ENCODE data around the gene HDGFL2.

Gene HDGFL2

DNA sequence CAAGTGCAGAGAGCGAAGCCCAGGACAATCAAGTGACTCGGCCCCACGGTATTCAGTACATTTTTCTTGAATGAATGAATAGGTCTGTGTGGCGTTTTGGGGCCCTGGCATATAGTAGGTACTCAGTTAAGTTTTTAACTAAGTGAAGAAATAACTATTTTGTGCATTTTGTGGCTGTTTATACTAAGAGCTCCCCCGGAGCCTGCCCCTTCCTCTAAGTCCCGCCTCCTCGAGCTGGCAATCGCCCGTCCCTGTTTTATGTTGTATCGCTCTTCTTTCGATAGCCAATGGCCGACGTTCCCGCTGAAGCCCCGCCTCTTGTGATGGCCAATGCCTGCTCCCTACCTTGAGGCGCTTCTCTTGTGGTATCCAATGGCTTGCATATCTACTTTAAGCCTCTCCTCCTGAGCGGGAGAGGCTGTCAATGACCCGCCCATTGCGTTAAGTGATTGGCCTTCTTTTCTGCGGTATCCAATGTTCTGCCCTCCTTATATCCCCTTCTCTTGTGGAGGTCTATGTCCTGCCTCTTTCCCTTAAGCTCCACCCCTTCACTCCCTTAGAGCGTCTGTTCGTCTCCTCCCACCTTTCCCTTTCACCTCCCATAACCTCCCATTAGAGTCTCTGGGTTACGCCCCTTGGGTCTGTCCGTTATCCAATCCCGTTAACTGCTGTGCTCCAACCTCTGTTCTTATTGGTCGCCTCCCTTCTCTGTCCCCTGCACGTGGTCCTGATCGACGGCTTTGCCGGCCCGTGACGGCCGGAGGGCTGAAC is 509 bp upstream of the HDGFL2 start:
- DNase-seq, result peak; percentile 100

GRCh38 chr19:4473011-4473762 is 1.1 kb downstream of the HDGFL2 start:
- no peak for DNase-seq

DNA sequence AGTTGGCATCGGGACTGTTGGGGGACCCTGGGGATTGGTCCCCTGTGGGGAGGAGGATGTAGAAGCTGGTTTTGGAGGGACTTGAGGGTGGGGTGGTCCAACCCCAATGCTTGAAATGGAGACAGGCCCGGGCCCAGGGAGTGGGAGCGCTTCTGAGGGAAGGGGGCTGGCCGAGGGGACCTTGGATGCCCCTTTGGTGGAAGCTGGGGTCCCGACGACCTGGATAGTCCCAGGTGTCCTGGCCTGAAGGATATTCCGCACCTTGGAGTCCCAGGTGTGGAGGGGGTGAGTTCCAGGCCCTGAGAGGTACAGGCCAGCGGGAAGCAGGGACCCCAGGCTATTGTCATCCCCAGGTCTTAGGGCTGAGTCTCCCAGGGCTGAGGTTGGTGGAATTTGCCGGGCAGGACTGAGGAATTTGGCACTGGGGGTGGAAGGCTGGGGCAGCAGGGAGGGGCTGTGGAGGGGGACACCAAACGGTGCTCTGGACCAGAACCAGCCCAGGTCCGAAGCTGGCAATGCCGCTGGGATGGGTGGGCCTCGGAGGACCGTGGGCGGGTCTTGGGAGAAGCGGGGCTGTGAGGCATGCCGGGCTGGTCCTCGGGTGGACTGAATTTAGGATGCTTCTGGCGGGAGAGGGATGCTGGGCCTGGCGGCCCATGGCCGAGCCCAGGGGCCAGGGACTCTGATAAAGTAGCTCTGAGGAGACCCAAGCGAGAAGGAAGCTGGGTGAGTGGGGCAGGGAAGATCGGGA is 1.8 kb downstream of the HDGFL2 start:
- DNase-seq, result no peak

- DNase-seq, result peak; percentile 77
Measured at GRCh38 chr19:4474514-4475022, 2.5 kb downstream of the HDGFL2 start.

- DNase-seq, result no peak
Measured at GRCh38 chr19:4477034-4477801, 5.1 kb downstream of the HDGFL2 start.

- DNase-seq, result no peak
Measured at GRCh38 chr19:4482721-4483364, 10.7 kb downstream of the HDGFL2 start.

DNA sequence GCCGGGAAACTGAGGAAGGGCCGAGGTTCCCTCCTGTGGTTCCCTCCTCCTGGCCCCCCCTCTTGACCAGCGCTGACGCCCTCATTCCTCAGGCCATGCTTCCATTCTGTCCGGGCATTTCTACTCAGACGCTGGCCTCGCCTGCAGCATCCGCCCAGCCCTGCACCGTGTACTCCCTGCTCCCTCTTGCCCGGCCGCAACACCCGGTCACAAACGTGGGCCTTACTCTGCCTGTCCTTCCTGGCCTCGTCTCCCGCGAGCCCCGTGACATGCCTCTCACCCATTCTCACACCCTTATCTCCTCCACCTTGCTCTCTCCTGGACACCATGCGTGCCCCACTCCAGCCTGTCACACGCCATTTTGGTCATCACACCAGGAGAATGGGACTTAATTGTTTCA is 11.3 kb downstream of the HDGFL2 start:
- no peak for DNase-seq

DNA sequence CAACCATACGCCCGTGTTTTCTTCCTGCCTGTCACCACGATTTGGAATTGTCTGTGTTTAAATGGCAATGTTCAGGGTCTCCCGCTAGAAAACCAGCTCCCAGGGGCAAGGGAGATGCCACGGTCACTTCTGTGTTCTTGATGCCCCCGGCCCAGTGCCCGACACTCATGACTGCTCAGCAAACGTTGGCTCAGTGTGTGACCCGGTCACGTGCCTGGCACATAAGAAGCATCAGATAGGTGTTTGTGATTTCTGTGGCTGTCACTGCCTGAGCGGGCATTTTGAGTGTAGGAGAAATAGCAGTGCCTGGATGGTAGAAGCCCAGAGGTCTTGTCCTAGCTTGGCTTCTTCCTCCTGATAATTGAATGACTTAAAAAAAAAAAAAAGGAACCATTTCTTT is 15.5 kb downstream of the HDGFL2 start:
- DNase-seq, result no peak

- DNase-seq, result no peak
Measured at GRCh38 chr19:4488496-4488895, 16.4 kb downstream of the HDGFL2 start.

DNA sequence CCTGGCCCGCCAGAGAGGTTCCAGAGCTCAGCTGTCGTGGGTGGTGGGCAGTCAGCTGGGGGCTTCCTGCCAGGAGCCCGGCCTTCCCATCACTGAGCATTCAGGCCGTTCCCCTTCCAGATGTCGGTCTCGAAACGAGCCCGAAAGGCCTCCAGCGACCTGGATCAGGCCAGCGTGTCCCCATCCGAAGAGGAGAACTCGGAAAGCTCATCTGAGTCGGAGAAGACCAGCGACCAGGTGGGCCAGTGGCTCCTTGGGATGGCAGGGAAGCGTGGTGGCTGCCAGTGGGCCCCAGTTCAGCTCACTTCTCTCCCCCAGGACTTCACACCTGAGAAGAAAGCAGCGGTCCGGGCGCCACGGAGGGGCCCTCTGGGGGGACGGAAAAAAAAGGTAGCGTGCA is 19.3 kb downstream of the HDGFL2 start:
- DNase-seq, result no peak

- no peak for DNase-seq
Measured at GRCh38 chr19:4492337-4493103, 20.4 kb downstream of the HDGFL2 start.

DNA sequence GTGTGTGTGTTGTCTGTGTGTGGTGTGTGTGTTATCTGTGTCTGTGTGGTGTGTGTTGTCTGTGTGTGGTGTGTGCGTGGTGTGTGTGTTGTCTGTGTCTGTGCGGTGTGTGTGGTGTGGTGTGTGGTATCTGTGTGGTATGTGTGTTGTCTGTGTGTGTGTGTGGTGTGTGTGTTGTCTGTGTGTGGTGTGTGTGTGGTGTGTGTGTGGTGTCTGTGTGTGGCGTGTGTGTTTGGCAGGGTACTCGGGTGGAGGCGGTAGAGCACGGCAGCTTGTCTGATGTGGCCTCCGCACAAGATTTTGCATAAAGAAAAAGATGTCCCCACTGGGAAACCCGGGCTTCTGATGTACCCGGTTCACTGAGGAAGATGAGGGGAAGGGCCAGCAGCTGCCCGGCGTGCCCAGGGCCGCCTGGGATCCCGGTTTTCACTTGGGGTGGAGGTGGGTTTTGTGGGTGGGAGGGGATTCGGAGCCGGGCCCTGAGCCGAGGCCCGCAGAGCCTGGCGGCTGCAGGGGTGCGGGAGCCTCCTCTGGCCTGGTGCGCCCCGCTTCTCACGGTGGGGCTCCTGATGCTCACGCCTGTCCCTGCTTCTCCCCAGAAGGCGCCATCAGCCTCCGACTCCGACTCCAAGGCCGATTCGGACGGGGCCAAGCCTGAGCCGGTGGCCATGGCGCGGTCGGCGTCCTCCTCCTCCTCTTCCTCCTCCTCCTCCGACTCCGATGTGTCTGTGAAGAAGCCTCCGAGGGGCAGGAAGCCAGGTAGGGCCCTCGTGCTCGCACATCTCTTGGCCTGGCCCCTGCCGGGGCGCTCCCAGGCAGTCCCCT is 21.2 kb downstream of the HDGFL2 start:
- no peak for DNase-seq

DNA sequence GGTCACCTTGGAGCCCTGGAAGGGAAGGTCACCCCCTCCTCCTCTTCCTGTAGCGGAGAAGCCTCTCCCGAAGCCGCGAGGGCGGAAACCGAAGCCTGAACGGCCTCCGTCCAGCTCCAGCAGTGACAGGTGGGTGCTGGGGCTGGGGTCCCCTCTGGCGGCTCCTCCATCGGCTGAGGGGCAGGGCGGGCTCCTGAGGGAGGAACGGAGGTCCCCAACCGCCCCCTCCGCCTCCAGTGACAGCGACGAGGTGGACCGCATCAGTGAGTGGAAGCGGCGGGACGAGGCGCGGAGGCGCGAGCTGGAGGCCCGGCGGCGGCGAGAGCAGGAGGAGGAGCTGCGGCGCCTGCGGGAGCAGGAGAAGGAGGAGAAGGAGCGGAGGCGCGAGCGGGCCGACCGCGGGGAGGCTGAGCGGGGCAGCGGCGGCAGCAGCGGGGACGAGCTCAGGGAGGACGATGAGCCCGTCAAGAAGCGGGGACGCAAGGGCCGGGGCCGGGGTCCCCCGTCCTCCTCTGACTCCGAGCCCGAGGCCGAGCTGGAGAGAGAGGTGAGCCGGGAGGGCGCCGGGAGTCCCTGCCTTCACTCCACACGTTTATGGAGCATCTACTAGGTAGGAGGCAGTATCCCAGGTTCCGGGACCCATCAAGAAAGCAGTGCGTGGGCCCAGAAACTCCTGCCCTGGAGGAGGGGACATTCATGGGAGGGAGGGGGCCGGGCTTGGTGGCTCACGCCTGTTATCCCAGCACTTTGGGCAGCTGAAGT is 22.0 kb downstream of the HDGFL2 start:
- DNase-seq, result no peak

GRCh38 chr19:4494691-4495064 is 22.6 kb downstream of the HDGFL2 start:
- DNase-seq, result no peak

GRCh38 chr19:4495471-4495870 is 23.4 kb downstream of the HDGFL2 start:
- no peak for DNase-seq

GRCh38 chr19:4496304-4496703 is 24.2 kb downstream of the HDGFL2 start:
- no peak for DNase-seq

- DNase-seq, result no peak
Measured at GRCh38 chr19:4497770-4498389, 25.8 kb downstream of the HDGFL2 start.

- no peak for DNase-seq
Measured at GRCh38 chr19:4498694-4499093, 26.6 kb downstream of the HDGFL2 start.

- no peak for DNase-seq
Measured at GRCh38 chr19:4499318-4499717, 27.2 kb downstream of the HDGFL2 start.

Measured in fibroblast of upper back skin (primary cell).